Cerebellar cortex (tissue), 1 donor: ENCODE results near the gene AFF3.

ENCODE experiments used
- DNase-seq: peaks from one replicate; pipeline ENCODE4 v3.0.0-alpha.2; 2015; ENCODE audit warnings: low spot score

The AFF3 gene

GRCh38 chr2:99881901-99882591 lies 260.3 kb downstream of the AFF3 start:
- DNase-seq, result peak; percentile 51

GRCh38 chr2:99880964-99881294 lies 261.5 kb downstream of the AFF3 start:
- no peak for DNase-seq

GRCh38 chr2:99880148-99880963 lies 262.0 kb downstream of the AFF3 start:
- peak; percentile 91 for DNase-seq

- peak; percentile 38 for DNase-seq
Observed at GRCh38 chr2:99879481-99879880, 262.9 kb downstream of the AFF3 start.

- DNase-seq, result no peak
Observed at GRCh38 chr2:99878581-99879350, 263.6 kb downstream of the AFF3 start.

GRCh38 chr2:99877963-99878362 lies 264.4 kb downstream of the AFF3 start:
- no peak for DNase-seq

- no peak for DNase-seq
Observed at GRCh38 chr2:99876956-99877355, 265.4 kb downstream of the AFF3 start.

GRCh38 chr2:99875627-99876201 lies 266.7 kb downstream of the AFF3 start:
- no peak for DNase-seq

- DNase-seq, result no peak
Observed at GRCh38 chr2:99868260-99868659, 274.1 kb downstream of the AFF3 start.

GRCh38 chr2:99867770-99868169 lies 274.6 kb downstream of the AFF3 start:
- no peak for DNase-seq

- no peak for DNase-seq
Observed at GRCh38 chr2:99865818-99866676, 276.3 kb downstream of the AFF3 start.

GRCh38 chr2:99864561-99865553 lies 277.5 kb downstream of the AFF3 start:
- no peak for DNase-seq

GRCh38 chr2:99863903-99864270 lies 278.5 kb downstream of the AFF3 start:
- no peak for DNase-seq

- DNase-seq, result no peak
Observed at GRCh38 chr2:99863236-99863902, 279.0 kb downstream of the AFF3 start.

- DNase-seq, result no peak
Observed at GRCh38 chr2:99862566-99862965, 279.8 kb downstream of the AFF3 start.

- no peak for DNase-seq
Observed at GRCh38 chr2:99861376-99861760, 281.0 kb downstream of the AFF3 start.

- no peak for DNase-seq
Observed at GRCh38 chr2:99860720-99861375, 281.5 kb downstream of the AFF3 start.

GRCh38 chr2:99858951-99859596 lies 283.3 kb downstream of the AFF3 start:
- DNase-seq, result no peak
